ENCODE results near the gene GORASP2.
A peak's percentile ranks its signal among the peaks of the same experiment; 100 is the strongest.

Gene GORASP2

GRCh38 chr2:170923799-170924198 is 5.3 kb upstream of the GORASP2 start:
- Histone ChIP-seq H4K8ac (ENCODE audit: low read length) (no peak overlapping the region), H3K14ac (ENCODE audit: low read length in 2 of 2) (no peak overlapping the region), H2BK12ac (ENCODE audit: low read length in 2 of 2) (no peak overlapping the region), H3K79me1 (replicated peaks; ENCODE audit: low read length, poor library complexity, severe bottlenecking) (no peaks in the 10 kb centered on the region), H2BK15ac (ENCODE audit: low read depth, poor library complexity, severe bottlenecking) (no peak overlapping the region), H3K27ac (ENCODE audit: low read length, poor library complexity, severe bottlenecking) (no peak overlapping the region), H3K27me3 (ENCODE audit: control insufficient read depth in 1 of 2, insufficient read depth in 1 of 2, low read length in 2 of 2) (no peaks in the 10 kb centered on the region), H3K23ac (ENCODE audit: low read length in 2 of 2) (no peak overlapping the region), H3K4me1 (ENCODE audit: control insufficient read depth, insufficient read depth, low read depth, low read length) (no peaks in the 10 kb centered on the region), H3K18ac (ENCODE audit: low read depth in 1 of 2, low read length in 2 of 2) (no peak overlapping the region), H3K4me2 (ENCODE audit: low read length, poor library complexity, severe bottlenecking) (no peak overlapping the region), H3K36me3 (ENCODE audit: control insufficient read depth in 1 of 2, insufficient read depth in 2 of 2, low read depth in 1 of 2, low read length in 2 of 2) (no peaks in the 10 kb centered on the region), H2AFZ (ENCODE audit: low read depth, low read length) (no peak overlapping the region), H3K4me3 (ENCODE audit: insufficient read depth in 1 of 2, low read depth in 1 of 2, low read length in 2 of 2) (no peak overlapping the region), H4K91ac (ENCODE audit: low read length) (no peak overlapping the region), H2BK120ac (ENCODE audit: low read depth, low read length) (no peak overlapping the region), H3K9me3 (ENCODE audit: control insufficient read depth, low read length) (peaks cover 9% of the 10 kb centered on the region), H2AK5ac (ENCODE audit: low read length, severe bottlenecking) (no peak overlapping the region), H2BK5ac (ENCODE audit: low read depth, low read length, poor library complexity, severe bottlenecking) (no peak overlapping the region), H3K9ac (ENCODE audit: low read length) (no peak overlapping the region), H3K4ac (ENCODE audit: low read depth in 1 of 2, low read length in 2 of 2) (no peak overlapping the region)
- WGBS, result 65% methylated on average over 1 of the region's 1 CpG
- no peak for DNase-seq

- Histone ChIP-seq H4K8ac (ENCODE audit: low read length) (no peak overlapping the region), H3K4ac (ENCODE audit: low read depth in 1 of 2, low read length in 2 of 2) (no peak overlapping the region), H3K4me3 (ENCODE audit: insufficient read depth in 1 of 2, low read depth in 1 of 2, low read length in 2 of 2) (no peak overlapping the region), H2BK5ac (ENCODE audit: low read depth, low read length, poor library complexity, severe bottlenecking) (no peak overlapping the region), H2AK5ac (ENCODE audit: low read length, severe bottlenecking) (no peak overlapping the region), H3K14ac (ENCODE audit: low read length in 2 of 2) (no peak overlapping the region), H2BK120ac (ENCODE audit: low read depth, low read length) (no peak overlapping the region), H3K36me3 (ENCODE audit: control insufficient read depth in 1 of 2, insufficient read depth in 2 of 2, low read depth in 1 of 2, low read length in 2 of 2) (no peaks in the 10 kb centered on the region), H3K27ac (ENCODE audit: low read length, poor library complexity, severe bottlenecking) (no peak overlapping the region), H3K4me2 (ENCODE audit: low read length, poor library complexity, severe bottlenecking) (no peak overlapping the region), H2AFZ (ENCODE audit: low read depth, low read length) (no peak overlapping the region), H3K9me3 (ENCODE audit: control insufficient read depth, low read length) (peaks cover 8% of the 10 kb centered on the region), H2BK12ac (ENCODE audit: low read length in 2 of 2) (no peak overlapping the region), H3K79me1 (replicated peaks; ENCODE audit: low read length, poor library complexity, severe bottlenecking) (no peaks in the 10 kb centered on the region), H3K27me3 (ENCODE audit: control insufficient read depth in 1 of 2, insufficient read depth in 1 of 2, low read length in 2 of 2) (no peaks in the 10 kb centered on the region), H2BK15ac (ENCODE audit: low read depth, poor library complexity, severe bottlenecking) (peak overlapping the region; percentile 37), H3K23ac (ENCODE audit: low read length in 2 of 2) (no peak overlapping the region), H3K9ac (ENCODE audit: low read length) (no peak overlapping the region), H3K18ac (ENCODE audit: low read depth in 1 of 2, low read length in 2 of 2) (no peak overlapping the region), H4K91ac (ENCODE audit: low read length) (no peak overlapping the region), H3K4me1 (ENCODE audit: control insufficient read depth, insufficient read depth, low read depth, low read length) (no peaks in the 10 kb centered on the region)
- no peak for DNase-seq
Measured at GRCh38 chr2:170924969-170925368, 4.1 kb upstream of the GORASP2 start.

GRCh38 chr2:170925923-170926322 is 3.1 kb upstream of the GORASP2 start:
- no peak overlapping the region for H2AFZ ChIP-seq (ENCODE audit: low read depth, low read length)
- no peak for DNase-seq
- H4K8ac ChIP-seq (ENCODE audit: low read length), result no peak overlapping the region
- no peak overlapping the region for H2BK12ac ChIP-seq (ENCODE audit: low read length in 2 of 2)
- H2BK15ac ChIP-seq (ENCODE audit: low read depth, poor library complexity, severe bottlenecking), result no peak overlapping the region
- no peak overlapping the region for H3K23ac ChIP-seq (ENCODE audit: low read length in 2 of 2)
- no peaks in the 10 kb centered on the region for H3K27me3 ChIP-seq (ENCODE audit: control insufficient read depth in 1 of 2, insufficient read depth in 1 of 2, low read length in 2 of 2)
- no peak overlapping the region for H2BK5ac ChIP-seq (ENCODE audit: low read depth, low read length, poor library complexity, severe bottlenecking)
- no peak overlapping the region for H3K18ac ChIP-seq (ENCODE audit: low read depth in 1 of 2, low read length in 2 of 2)
- peaks cover 8% of the 10 kb centered on the region for H3K9me3 ChIP-seq (ENCODE audit: control insufficient read depth, low read length)
- no peaks in the 10 kb centered on the region for H3K36me3 ChIP-seq (ENCODE audit: control insufficient read depth in 1 of 2, insufficient read depth in 2 of 2, low read depth in 1 of 2, low read length in 2 of 2)
- H2AK5ac ChIP-seq (ENCODE audit: low read length, severe bottlenecking), result no peak overlapping the region
- H2BK120ac ChIP-seq (ENCODE audit: low read depth, low read length), result no peak overlapping the region
- H4K91ac ChIP-seq (ENCODE audit: low read length), result no peak overlapping the region
- H3K4me3 ChIP-seq (ENCODE audit: insufficient read depth in 1 of 2, low read depth in 1 of 2, low read length in 2 of 2), result no peak overlapping the region
- H3K14ac ChIP-seq (ENCODE audit: low read length in 2 of 2), result no peak overlapping the region
- no peak overlapping the region for H3K4me2 ChIP-seq (ENCODE audit: low read length, poor library complexity, severe bottlenecking)
- no peaks in the 10 kb centered on the region for H3K79me1 ChIP-seq (replicated peaks; ENCODE audit: low read length, poor library complexity, severe bottlenecking)
- WGBS, result 88% methylated on average over 2 of the region's 3 CpGs
- H3K4ac ChIP-seq (ENCODE audit: low read depth in 1 of 2, low read length in 2 of 2), result no peak overlapping the region
- no peak overlapping the region for H3K9ac ChIP-seq (ENCODE audit: low read length)
- no peaks in the 10 kb centered on the region for H3K4me1 ChIP-seq (ENCODE audit: control insufficient read depth, insufficient read depth, low read depth, low read length)
- H3K27ac ChIP-seq (ENCODE audit: low read length, poor library complexity, severe bottlenecking), result no peak overlapping the region

- no peak for DNase-seq
- Histone ChIP-seq H3K18ac (ENCODE audit: low read depth in 1 of 2, low read length in 2 of 2) (no peak overlapping the region), H3K4me3 (ENCODE audit: insufficient read depth in 1 of 2, low read depth in 1 of 2, low read length in 2 of 2) (no peak overlapping the region), H2AFZ (ENCODE audit: low read depth, low read length) (no peak overlapping the region), H3K4me1 (ENCODE audit: control insufficient read depth, insufficient read depth, low read depth, low read length) (no peaks in the 10 kb centered on the region), H3K14ac (ENCODE audit: low read length in 2 of 2) (no peak overlapping the region), H3K27me3 (ENCODE audit: control insufficient read depth in 1 of 2, insufficient read depth in 1 of 2, low read length in 2 of 2) (no peaks in the 10 kb centered on the region), H3K79me1 (replicated peaks; ENCODE audit: low read length, poor library complexity, severe bottlenecking) (no peaks in the 10 kb centered on the region), H2BK15ac (ENCODE audit: low read depth, poor library complexity, severe bottlenecking) (no peak overlapping the region), H3K23ac (ENCODE audit: low read length in 2 of 2) (no peak overlapping the region), H3K27ac (ENCODE audit: low read length, poor library complexity, severe bottlenecking) (no peak overlapping the region), H2BK120ac (ENCODE audit: low read depth, low read length) (no peak overlapping the region), H4K8ac (ENCODE audit: low read length) (no peak overlapping the region), H3K36me3 (ENCODE audit: control insufficient read depth in 1 of 2, insufficient read depth in 2 of 2, low read depth in 1 of 2, low read length in 2 of 2) (no peaks in the 10 kb centered on the region), H2BK5ac (ENCODE audit: low read depth, low read length, poor library complexity, severe bottlenecking) (no peak overlapping the region), H3K9ac (ENCODE audit: low read length) (no peak overlapping the region), H3K9me3 (ENCODE audit: control insufficient read depth, low read length) (peaks cover 8% of the 10 kb centered on the region), H2AK5ac (ENCODE audit: low read length, severe bottlenecking) (no peak overlapping the region), H3K4me2 (ENCODE audit: low read length, poor library complexity, severe bottlenecking) (no peak overlapping the region), H4K91ac (ENCODE audit: low read length) (no peak overlapping the region), H3K4ac (ENCODE audit: low read depth in 1 of 2, low read length in 2 of 2) (no peak overlapping the region), H2BK12ac (ENCODE audit: low read length in 2 of 2) (no peak overlapping the region)
- WGBS, result 91% methylated on average over 4 of the region's 4 CpGs
Measured at GRCh38 chr2:170926743-170927297, 2.2 kb upstream of the GORASP2 start.
